Left lobe of liver (tissue), 2 donors: ENCODE results near the gene TMEM63A. TPM values are rescaled to one million over a fixed set of nuclear protein-coding genes. Genes with fewer than 3 reads are reported as not detected.
"Not testable (repeated sequence)": the region's sequence is repeated elsewhere in the genome, so short reads cannot be mapped to it uniquely, and the experiment has no call there.

Experiments used
- ATAC-seq: fragments of 200-7000 bp; cut with Tn5 transposase; one replicate; pipeline ENCODE4 v1.9.1; 2020; ENCODE audit warnings: mild to moderate bottlenecking, moderate library complexity
- DNase-seq: peaks from one replicate; pipeline ENCODE4 v3.0.0-alpha.2; 2020; ENCODE audit warnings: low spot score
- total RNA-seq: library from RNA; stranded (reverse); gene quantifications from one replicate; pipeline ENCODE4 v1.2.1, GENCODE V29; 2021
- donor health status: DM: no; HTN: no; CAD: no; lungs with moderate emphysema.
- donor health status: DM: no; HTN: yes; CAD: no.

The TMEM63A gene
- total RNA-seq, 1 donor from 2014 or later, result 69.1 TPM

DNA sequence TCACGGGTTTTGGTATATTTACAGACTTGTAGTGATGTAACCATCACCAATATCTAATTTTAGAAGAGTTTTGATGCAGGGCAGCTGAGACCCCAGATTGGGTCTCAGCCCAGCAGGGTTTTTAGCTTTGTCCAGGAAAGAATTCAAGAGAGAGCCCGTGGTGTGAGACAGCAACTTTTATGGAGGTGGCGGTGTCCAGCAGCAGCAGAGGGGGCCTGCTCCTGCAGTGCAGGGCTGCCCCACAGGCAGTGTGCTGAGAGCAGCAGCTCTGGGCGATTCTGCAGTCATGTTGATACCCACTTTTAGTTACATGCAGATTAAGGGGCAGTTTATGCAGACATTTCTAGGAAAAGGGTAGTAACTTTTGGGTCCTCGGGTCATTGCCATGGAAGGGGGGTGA is 74.0 kb downstream of the TMEM63A start:
- ATAC-seq, result no peak
- no peak for DNase-seq

DNA sequence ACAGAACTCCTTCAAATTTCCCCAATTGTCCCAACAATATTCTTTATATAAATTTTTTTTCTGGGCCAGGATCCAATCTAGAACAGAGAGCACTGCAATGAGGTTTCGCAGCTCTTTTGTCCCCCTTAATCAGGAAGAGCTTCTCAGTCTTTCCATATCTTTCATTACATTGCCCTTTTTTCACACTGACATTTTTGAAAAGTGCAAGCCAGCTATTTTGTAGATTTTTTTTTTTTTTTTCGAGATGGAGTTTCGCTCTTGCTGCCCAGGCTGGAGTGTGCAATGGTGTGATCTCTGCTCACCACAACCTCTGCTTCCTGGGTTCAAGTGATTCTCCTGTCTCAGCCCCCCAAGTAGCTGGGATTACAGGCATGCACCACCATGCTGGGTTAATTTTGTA is 75.4 kb downstream of the TMEM63A start:
- ATAC-seq, DNase-seq: not testable (repeated sequence)

DNA sequence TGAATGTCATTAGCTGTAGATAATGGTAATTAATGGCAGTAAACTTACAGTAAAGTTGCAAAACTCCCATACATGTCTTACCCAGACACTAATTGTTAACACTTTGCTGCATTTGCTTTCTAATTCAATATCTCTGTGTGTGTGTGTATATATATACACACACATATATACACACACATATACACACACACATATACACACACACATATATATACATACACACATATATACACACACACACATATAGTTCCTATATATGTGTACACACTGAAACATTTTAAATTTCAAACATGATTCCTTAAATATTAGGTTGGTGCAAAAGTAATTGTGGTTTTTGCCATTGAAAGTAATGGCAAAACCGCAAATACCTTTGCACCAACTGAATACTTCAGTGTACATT is 75.9 kb downstream of the TMEM63A start:
- ATAC-seq, result no peak
- DNase-seq, result no peak

DNA sequence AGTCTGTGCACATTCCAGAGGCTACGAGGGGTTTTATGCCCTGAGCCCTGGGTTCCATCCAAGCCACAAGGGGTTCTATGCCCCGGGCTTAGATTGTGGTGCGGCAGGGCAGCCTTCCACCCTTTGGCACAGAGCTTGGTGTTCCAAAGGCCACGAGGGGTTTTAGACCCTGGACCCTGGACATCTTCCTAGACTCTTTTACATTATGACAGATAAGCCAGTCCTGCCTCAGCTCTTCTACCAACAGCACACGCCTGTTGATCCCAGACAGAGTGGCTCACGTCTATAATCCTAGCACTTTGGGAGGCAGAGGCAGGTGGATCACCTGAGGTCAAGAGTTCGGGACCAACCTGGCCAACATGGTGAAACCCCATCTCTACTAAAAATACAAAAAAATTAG is 81.0 kb downstream of the TMEM63A start:
- DNase-seq (peak; percentile 53), ATAC-seq (peak; percentile 70)

DNA sequence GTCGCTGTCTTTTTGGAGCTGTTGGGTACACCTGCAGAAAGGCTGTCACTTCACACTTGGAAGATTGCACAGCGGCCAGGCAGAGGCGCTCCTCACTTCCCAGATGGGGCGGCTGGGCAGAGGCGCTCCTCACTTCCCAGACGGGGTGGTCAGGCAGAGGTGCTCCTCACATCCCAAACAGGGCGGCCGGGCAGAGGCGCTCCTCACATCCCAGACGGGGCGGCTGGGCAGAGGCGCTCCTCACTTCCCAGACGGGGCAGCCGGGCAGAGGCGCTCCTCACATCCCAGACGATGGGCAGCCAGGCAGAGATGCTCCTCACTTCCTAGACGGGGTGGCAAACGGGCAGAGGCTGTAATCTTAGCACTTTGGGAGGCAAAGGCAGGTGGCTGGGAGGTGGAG is 86.1 kb downstream of the TMEM63A start:
- not testable (repeated sequence) for ATAC-seq, DNase-seq

Other genes starting within 250 kb of the TMEM63A start
- 21.3 TPM for gene ENAH, start 229.3 kb downstream of the TMEM63A start, total RNA-seq
- gene SRP9, start 104.6 kb downstream of the TMEM63A start, total RNA-seq, result 136 TPM
- gene EPHX1, start 72.3 kb downstream of the TMEM63A start, total RNA-seq, result 1,368 TPM
- gene LEFTY1, start 6.8 kb upstream of the TMEM63A start, total RNA-seq, result 1.3 TPM
- gene PYCR2, start 41.9 kb upstream of the TMEM63A start, total RNA-seq, result 26.9 TPM
- gene LEFTY2, start 58.8 kb upstream of the TMEM63A start, total RNA-seq, result not detected
- gene SDE2, start 117.0 kb upstream of the TMEM63A start, total RNA-seq, result 8.0 TPM
- 129 TPM for gene H3-3A, start 180.3 kb upstream of the TMEM63A start, total RNA-seq